Suprapubic skin (tissue), 4 donors: ENCODE measurements around the gene ARID5B.

Experiments
- CTCF ChIP-seq, 2 donors: fragments of 200-600 bp in 1 of 2; fragments of 450-650 bp in 1 of 2; sonication (generic) in 1 of 2; IDR thresholded peaks; one replicate each; pipeline ENCODE4 v1.5.1; 2016 to 2019; ENCODE audit warnings: antibody characterized with exemption in 2 of 2, mild to moderate bottlenecking in 1 of 2, moderate library complexity in 1 of 2
- EP300 ChIP-seq: sonication (generic); formaldehyde crosslinking; IDR thresholded peaks from one replicate; pipeline ENCODE4 v1.6.1; 2017; ENCODE audit warnings: antibody characterized with exemption
- POLR2A ChIP-seq, 2 donors: fragments of 450-650 bp; IDR thresholded peaks; one replicate each; pipeline ENCODE4 v1.6.1; 2017; ENCODE audit warnings: antibody characterized with exemption in 2 of 2, mild to moderate bottlenecking in 2 of 2, moderate library complexity in 2 of 2
- POLR2AphosphoS5 ChIP-seq, 3 donors: sonication (generic); formaldehyde crosslinking; IDR thresholded peaks; one replicate each; pipeline ENCODE4 v1.6.1; 2017; ENCODE audit warnings: antibody characterized with exemption in 3 of 3

- TF ChIP-seq CTCF (IDR thresholded peaks at IDR 0.05): no peak
- TF ChIP-seq POLR2A (IDR thresholded peaks at IDR 0.05): no peak
- TF ChIP-seq POLR2AphosphoS5 (IDR thresholded peaks at IDR 0.05): no peak
- TF ChIP-seq EP300: no peak
These were observed 18.2 kb downstream of the ARID5B start for GRCh38 chr10:61919646-61920215.
